ENCODE data around the gene CDC25A.
"Not testable (repeated sequence)": the region's sequence is repeated elsewhere in the genome, so short reads cannot be mapped to it uniquely, and the experiment has no call there.

Gene CDC25A

GRCh38 chr3:48217449-48217848 lies 29.2 kb upstream of the CDC25A start:
- Histone ChIP-seq H3K9ac (ENCODE audit: low read depth, low read length) (no peak overlapping the region), H3K36me3 (ENCODE audit: control insufficient read depth, insufficient read depth, low read length) (no peaks in the 10 kb centered on the region), H3K4me1 (ENCODE audit: control insufficient read depth, insufficient read depth, low read length) (no peaks in the 10 kb centered on the region), H3K27me3 (ENCODE audit: control insufficient read depth, insufficient read depth, low read length) (peaks cover 2% of the 10 kb centered on the region), H3K4me3 (ENCODE audit: low read depth, low read length) (no peak overlapping the region), H3K9me3 (ENCODE audit: control insufficient read depth, insufficient read depth, low read length) (no peaks in the 10 kb centered on the region)

GRCh38 chr3:48215876-48216275 lies 27.7 kb upstream of the CDC25A start:
- peaks cover 2% of the 10 kb centered on the region for H3K27me3 ChIP-seq (ENCODE audit: control insufficient read depth, insufficient read depth, low read length)
- no peaks in the 10 kb centered on the region for H3K9me3 ChIP-seq (ENCODE audit: control insufficient read depth, insufficient read depth, low read length)
- H3K36me3 ChIP-seq (ENCODE audit: control insufficient read depth, insufficient read depth, low read length): no peaks in the 10 kb centered on the region
- no peaks in the 10 kb centered on the region for H3K4me1 ChIP-seq (ENCODE audit: control insufficient read depth, insufficient read depth, low read length)
- H3K9ac ChIP-seq (ENCODE audit: low read depth, low read length): no peak overlapping the region
- H3K4me3 ChIP-seq (ENCODE audit: low read depth, low read length): no peak overlapping the region

GRCh38 chr3:48215466-48215865 lies 27.2 kb upstream of the CDC25A start:
- Histone ChIP-seq H3K27me3 (ENCODE audit: control insufficient read depth, insufficient read depth, low read length) (peaks cover 2% of the 10 kb centered on the region), H3K4me1 (ENCODE audit: control insufficient read depth, insufficient read depth, low read length) (no peaks in the 10 kb centered on the region), H3K36me3 (ENCODE audit: control insufficient read depth, insufficient read depth, low read length) (no peaks in the 10 kb centered on the region), H3K4me3 (ENCODE audit: low read depth, low read length) (no peak overlapping the region), H3K9me3 (ENCODE audit: control insufficient read depth, insufficient read depth, low read length) (no peaks in the 10 kb centered on the region), H3K9ac (ENCODE audit: low read depth, low read length) (no peak overlapping the region)

GRCh38 chr3:48215019-48215418 lies 26.8 kb upstream of the CDC25A start:
- Histone ChIP-seq H3K4me3 (ENCODE audit: low read depth, low read length) (no peak overlapping the region), H3K36me3 (ENCODE audit: control insufficient read depth, insufficient read depth, low read length) (no peaks in the 10 kb centered on the region), H3K27me3 (ENCODE audit: control insufficient read depth, insufficient read depth, low read length) (peaks cover 2% of the 10 kb centered on the region), H3K9ac (ENCODE audit: low read depth, low read length) (no peak overlapping the region), H3K4me1 (ENCODE audit: control insufficient read depth, insufficient read depth, low read length) (no peaks in the 10 kb centered on the region), H3K9me3 (ENCODE audit: control insufficient read depth, insufficient read depth, low read length) (no peaks in the 10 kb centered on the region)

- Histone ChIP-seq H3K27me3 (ENCODE audit: control insufficient read depth, insufficient read depth, low read length) (peaks cover 2% of the 10 kb centered on the region), H3K36me3 (ENCODE audit: control insufficient read depth, insufficient read depth, low read length) (no peaks in the 10 kb centered on the region), H3K9ac (ENCODE audit: low read depth, low read length) (no peak overlapping the region), H3K4me1 (ENCODE audit: control insufficient read depth, insufficient read depth, low read length) (no peaks in the 10 kb centered on the region), H3K4me3 (ENCODE audit: low read depth, low read length) (no peak overlapping the region), H3K9me3 (ENCODE audit: control insufficient read depth, insufficient read depth, low read length) (no peaks in the 10 kb centered on the region)
Measured at GRCh38 chr3:48214225-48214624, 26.0 kb upstream of the CDC25A start.

GRCh38 chr3:48211776-48212175 lies 23.6 kb upstream of the CDC25A start:
- H3K27me3 ChIP-seq (ENCODE audit: control insufficient read depth, insufficient read depth, low read length); H3K9ac ChIP-seq (ENCODE audit: low read depth, low read length); H3K9me3 ChIP-seq (ENCODE audit: control insufficient read depth, insufficient read depth, low read length); H3K4me1 ChIP-seq (ENCODE audit: control insufficient read depth, insufficient read depth, low read length); H3K4me3 ChIP-seq (ENCODE audit: low read depth, low read length); H3K36me3 ChIP-seq (ENCODE audit: control insufficient read depth, insufficient read depth, low read length): not testable (repeated sequence)

- H3K9me3 ChIP-seq (ENCODE audit: control insufficient read depth, insufficient read depth, low read length); H3K4me1 ChIP-seq (ENCODE audit: control insufficient read depth, insufficient read depth, low read length); H3K27me3 ChIP-seq (ENCODE audit: control insufficient read depth, insufficient read depth, low read length); H3K9ac ChIP-seq (ENCODE audit: low read depth, low read length); H3K4me3 ChIP-seq (ENCODE audit: low read depth, low read length); H3K36me3 ChIP-seq (ENCODE audit: control insufficient read depth, insufficient read depth, low read length): not testable (repeated sequence)
Measured at GRCh38 chr3:48210534-48210933, 22.3 kb upstream of the CDC25A start.

- H3K36me3 ChIP-seq (ENCODE audit: control insufficient read depth, insufficient read depth, low read length): no peaks in the 10 kb centered on the region
- no peak overlapping the region for H3K9ac ChIP-seq (ENCODE audit: low read depth, low read length)
- no peaks in the 10 kb centered on the region for H3K27me3 ChIP-seq (ENCODE audit: control insufficient read depth, insufficient read depth, low read length)
- H3K9me3 ChIP-seq (ENCODE audit: control insufficient read depth, insufficient read depth, low read length): no peaks in the 10 kb centered on the region
- H3K4me3 ChIP-seq (ENCODE audit: low read depth, low read length): no peak overlapping the region
- H3K4me1 ChIP-seq (ENCODE audit: control insufficient read depth, insufficient read depth, low read length): no peaks in the 10 kb centered on the region
Measured at GRCh38 chr3:48209445-48209844, 21.2 kb upstream of the CDC25A start.

GRCh38 chr3:48208076-48208475 lies 19.9 kb upstream of the CDC25A start:
- no peak overlapping the region for H3K9ac ChIP-seq (ENCODE audit: low read depth, low read length)
- H3K9me3 ChIP-seq (ENCODE audit: control insufficient read depth, insufficient read depth, low read length): no peaks in the 10 kb centered on the region
- H3K36me3 ChIP-seq (ENCODE audit: control insufficient read depth, insufficient read depth, low read length): no peaks in the 10 kb centered on the region
- no peaks in the 10 kb centered on the region for H3K27me3 ChIP-seq (ENCODE audit: control insufficient read depth, insufficient read depth, low read length)
- H3K4me3 ChIP-seq (ENCODE audit: low read depth, low read length): no peak overlapping the region
- no peaks in the 10 kb centered on the region for H3K4me1 ChIP-seq (ENCODE audit: control insufficient read depth, insufficient read depth, low read length)

- Histone ChIP-seq H3K36me3 (ENCODE audit: control insufficient read depth, insufficient read depth, low read length) (no peaks in the 10 kb centered on the region), H3K4me1 (ENCODE audit: control insufficient read depth, insufficient read depth, low read length) (no peaks in the 10 kb centered on the region), H3K9ac (ENCODE audit: low read depth, low read length) (no peak overlapping the region), H3K4me3 (ENCODE audit: low read depth, low read length) (no peak overlapping the region), H3K27me3 (ENCODE audit: control insufficient read depth, insufficient read depth, low read length) (no peaks in the 10 kb centered on the region), H3K9me3 (ENCODE audit: control insufficient read depth, insufficient read depth, low read length) (no peaks in the 10 kb centered on the region)
Measured at GRCh38 chr3:48202632-48203031, 14.4 kb upstream of the CDC25A start.

GRCh38 chr3:48199117-48199516 lies 10.9 kb upstream of the CDC25A start:
- Histone ChIP-seq H3K36me3 (ENCODE audit: control insufficient read depth, insufficient read depth, low read length) (no peaks in the 10 kb centered on the region), H3K27me3 (ENCODE audit: control insufficient read depth, insufficient read depth, low read length) (no peaks in the 10 kb centered on the region), H3K4me1 (ENCODE audit: control insufficient read depth, insufficient read depth, low read length) (peaks cover 4% of the 10 kb centered on the region), H3K9me3 (ENCODE audit: control insufficient read depth, insufficient read depth, low read length) (no peaks in the 10 kb centered on the region), H3K4me3 (ENCODE audit: low read depth, low read length) (no peak overlapping the region), H3K9ac (ENCODE audit: low read depth, low read length) (no peak overlapping the region)

GRCh38 chr3:48196611-48197010 lies 8.4 kb upstream of the CDC25A start:
- Histone ChIP-seq H3K9me3 (ENCODE audit: control insufficient read depth, insufficient read depth, low read length) (no peaks in the 10 kb centered on the region), H3K9ac (ENCODE audit: low read depth, low read length) (no peak overlapping the region), H3K4me1 (ENCODE audit: control insufficient read depth, insufficient read depth, low read length) (peaks cover 4% of the 10 kb centered on the region), H3K4me3 (ENCODE audit: low read depth, low read length) (no peak overlapping the region), H3K27me3 (ENCODE audit: control insufficient read depth, insufficient read depth, low read length) (no peaks in the 10 kb centered on the region), H3K36me3 (ENCODE audit: control insufficient read depth, insufficient read depth, low read length) (no peaks in the 10 kb centered on the region)
